Esophagus muscularis mucosa (tissue), 4 donors: Measurements from ENCODE around the gene DLK2.
"Not testable (repeated sequence)": the region's sequence is repeated elsewhere in the genome, so short reads cannot be mapped to it uniquely, and the experiment has no call there.

Source experiments
- EP300 ChIP-seq: sonication (generic); formaldehyde crosslinking; IDR thresholded peaks from one replicate; pipeline ENCODE4 v1.6.1; 2017; ENCODE audit warnings: antibody characterized with exemption
- POLR2A ChIP-seq: fragments of 450-650 bp; IDR thresholded peaks from one replicate; pipeline ENCODE4 v1.6.1; 2017; ENCODE audit warnings: antibody characterized with exemption, moderate library complexity, mild to moderate bottlenecking, low read depth
- TF ChIP-seq, protein P1 (sequence below), 3 experiments: fragments of 200-600 bp in 2 of 3; fragments of 450-650 bp in 1 of 3; sonication (generic) in 2 of 3; IDR thresholded peaks; one replicate each; pipeline ENCODE4 v1.5.1; 2017 to 2019; ENCODE audit warnings: antibody characterized with exemption in 3 of 3, mild to moderate bottlenecking in 2 of 3, moderate library complexity in 1 of 3

DNA sequence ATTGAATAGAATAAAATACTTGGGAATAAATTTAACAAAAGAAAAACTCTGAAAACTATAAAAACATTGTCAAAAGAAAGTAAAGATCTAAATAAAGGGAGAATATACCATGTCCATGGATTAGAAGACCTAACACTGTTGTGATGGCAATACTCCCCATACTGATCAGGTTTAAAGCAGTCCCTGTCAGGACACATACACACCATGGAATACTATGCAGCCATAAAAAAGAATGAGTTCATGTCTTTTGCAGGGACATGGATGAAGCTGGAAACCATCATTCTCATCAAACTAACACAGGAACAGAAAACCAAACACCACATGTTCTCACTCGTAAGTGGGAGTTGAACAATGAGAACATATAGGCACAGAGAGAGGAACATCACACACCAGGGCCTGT is 44.6 kb downstream of the DLK2 start:
- TF ChIP-seq, protein P1, sequence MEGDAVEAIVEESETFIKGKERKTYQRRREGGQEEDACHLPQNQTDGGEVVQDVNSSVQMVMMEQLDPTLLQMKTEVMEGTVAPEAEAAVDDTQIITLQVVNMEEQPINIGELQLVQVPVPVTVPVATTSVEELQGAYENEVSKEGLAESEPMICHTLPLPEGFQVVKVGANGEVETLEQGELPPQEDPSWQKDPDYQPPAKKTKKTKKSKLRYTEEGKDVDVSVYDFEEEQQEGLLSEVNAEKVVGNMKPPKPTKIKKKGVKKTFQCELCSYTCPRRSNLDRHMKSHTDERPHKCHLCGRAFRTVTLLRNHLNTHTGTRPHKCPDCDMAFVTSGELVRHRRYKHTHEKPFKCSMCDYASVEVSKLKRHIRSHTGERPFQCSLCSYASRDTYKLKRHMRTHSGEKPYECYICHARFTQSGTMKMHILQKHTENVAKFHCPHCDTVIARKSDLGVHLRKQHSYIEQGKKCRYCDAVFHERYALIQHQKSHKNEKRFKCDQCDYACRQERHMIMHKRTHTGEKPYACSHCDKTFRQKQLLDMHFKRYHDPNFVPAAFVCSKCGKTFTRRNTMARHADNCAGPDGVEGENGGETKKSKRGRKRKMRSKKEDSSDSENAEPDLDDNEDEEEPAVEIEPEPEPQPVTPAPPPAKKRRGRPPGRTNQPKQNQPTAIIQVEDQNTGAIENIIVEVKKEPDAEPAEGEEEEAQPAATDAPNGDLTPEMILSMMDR (IDR thresholded peaks at IDR 0.05), result not testable (repeated sequence)
- TF ChIP-seq POLR2A, EP300: not testable (repeated sequence)
